B cell (primary cell): ENCODE data around the gene SRGAP1. TPM values are rescaled to one million over a fixed set of nuclear protein-coding genes. Genes with fewer than 3 reads are reported as not detected.

ENCODE experiments used
- ATAC-seq: fragments of 200-7000 bp; cut with Tn5 transposase; one replicate; pipeline ENCODE4 v1.10.0; 2021; ENCODE audit warnings: low read depth, mild to moderate bottlenecking, moderate number of reproducible peaks, moderate library complexity
- CTCF ChIA-PET: fragments of 350-600 bp; sonication (Branson Sonifier 250); formaldehyde crosslinking; loops from one replicate; lab custom pipeline; 2021; ENCODE audit warnings: antibody characterized with exemption, inconsistent platforms; lab: Charles Lee
- POLR2A ChIA-PET: fragments of 350-600 bp; sonication (Branson Sonifier 250); formaldehyde crosslinking; loops from one replicate; lab custom pipeline; 2021; ENCODE audit warnings: antibody characterized with exemption; lab: Charles Lee
- DNase-seq: peaks from one replicate; pipeline ENCODE4 v3.0.0; 2013
- H2AFZ ChIP-seq: 2 replicates; pipeline ENCODE4 v1.6.1; 2012; ENCODE audit warnings: mild to moderate bottlenecking, low read depth, low read length; ENCODE audit not compliant: insufficient read depth, poor library complexity, severe bottlenecking
- H3K27ac ChIP-seq, 2 donors: 1 replicate in 1 of 2; 2 replicates in 1 of 2; pipeline ENCODE4 v1.5.1; 2012 to 2013; ENCODE audit warnings: low read length in 2 of 2, mild to moderate bottlenecking in 2 of 2, moderate library complexity in 1 of 2
- H3K27me3 ChIP-seq, 4 experiments: fragments of 200-600 bp in 1 of 4; sonication (generic) in 1 of 4; replicated peaks in 1 of 4; 1 replicate in 2 of 4; 2 replicates in 2 of 4; pipeline versions ENCODE4 v1.6.1 to v1.7.0; 2013 to 2016; ENCODE audit warnings: low read length in 3 of 4, mild to moderate bottlenecking in 2 of 4, mixed read lengths in 1 of 4, moderate library complexity in 1 of 4; ENCODE audit not compliant: insufficient read depth in 4 of 4, control insufficient read depth in 3 of 4; ENCODE audit errors: control extremely low read depth in 1 of 4
- H3K36me3 ChIP-seq, 2 experiments: replicated peaks in 1 of 2; 1 replicate in 1 of 2; 2 replicates in 1 of 2; pipeline versions ENCODE4 v1.6.1 to v1.7.1; 2013; ENCODE audit warnings: low read length in 1 of 2; ENCODE audit not compliant: insufficient read depth in 2 of 2, control insufficient read depth in 1 of 2; ENCODE audit errors: control extremely low read depth in 1 of 2, extremely low read depth in 1 of 2
- H3K4me1 ChIP-seq, 2 donors: fragments of 200-600 bp in 1 of 2; sonication (generic) in 1 of 2; 1 replicate in 1 of 2; 2 replicates in 1 of 2; pipeline versions ENCODE4 v1.5.1 to v1.6.1; 2013 to 2017; ENCODE audit warnings: low read length in 2 of 2; ENCODE audit not compliant: control insufficient read depth in 2 of 2, insufficient read depth in 2 of 2
- H3K4me2 ChIP-seq: replicated peaks from 2 replicates; pipeline ENCODE3; 2012; ENCODE audit warnings: mild to moderate bottlenecking, low read depth, low read length; ENCODE audit not compliant: poor library complexity, severe bottlenecking
- H3K4me3 ChIP-seq, 5 experiments: fragments of 200-600 bp in 1 of 5; sonication (generic) in 1 of 5; 1 replicate in 3 of 5; 2 replicates in 2 of 5; pipeline versions ENCODE4 v1.5.1 to v1.7.0; 2011 to 2016; ENCODE audit warnings: low read length in 4 of 5, mild to moderate bottlenecking in 4 of 5, low read depth in 2 of 5, control low read depth in 1 of 5, moderate library complexity in 1 of 5; ENCODE audit not compliant: insufficient read depth in 1 of 5; ENCODE audit errors: control extremely low read depth in 1 of 5, extremely low read depth in 1 of 5
- H3K79me2 ChIP-seq: fragments of 200-600 bp; sonication (generic); one replicate; pipeline ENCODE4 v1.6.0; 2016; ENCODE audit warnings: low read length; ENCODE audit not compliant: control insufficient read depth, insufficient read depth
- H3K9ac ChIP-seq: fragments of 200-600 bp; sonication (generic); 2 replicates; pipeline ENCODE4 v1.6.1; 2017; ENCODE audit warnings: mild to moderate bottlenecking, low read length, moderate library complexity
- H3K9me3 ChIP-seq, 3 donors: one replicate each; pipeline versions ENCODE4 v1.6.1 to v1.7.1; 2013; ENCODE audit warnings: low read length in 2 of 3; ENCODE audit not compliant: control insufficient read depth in 2 of 3, insufficient read depth in 1 of 3; ENCODE audit errors: control extremely low read depth in 1 of 3
- H4K20me1 ChIP-seq: 2 replicates; pipeline ENCODE4 v1.6.0; 2012; ENCODE audit warnings: mild to moderate bottlenecking, low read length; ENCODE audit not compliant: insufficient read depth, control insufficient read depth, poor library complexity, severe bottlenecking
- H3K27ac Mint-ChIP-seq: one replicate; pipeline ENCODE4 v1.8.0; 2021; ENCODE audit warnings: mixed read lengths
- H3K27me3 Mint-ChIP-seq: one replicate; pipeline ENCODE4 v1.8.0; 2021; ENCODE audit warnings: mixed read lengths
- H3K4me1 Mint-ChIP-seq: one replicate; pipeline ENCODE4 v1.8.0; 2021; ENCODE audit warnings: mixed read lengths
- H3K4me3 Mint-ChIP-seq: one replicate; pipeline ENCODE4 v1.8.0; 2021; ENCODE audit warnings: mixed read lengths
- H3K9me3 Mint-ChIP-seq: one replicate; pipeline ENCODE4 v1.8.0; 2022; ENCODE audit warnings: mixed read lengths; ENCODE audit not compliant: insufficient read depth
- CTCF ChIP-seq: fragments of 200-600 bp; IDR thresholded peaks from one replicate; pipeline ENCODE4 v1.8.0; 2022; ENCODE audit warnings: antibody characterized with exemption, mild to moderate bottlenecking
- EZH2 ChIP-seq: IDR thresholded peaks from 2 replicates; pipeline ENCODE4 v1.6.1; 2012; ENCODE audit warnings: borderline replicate concordance, low read depth, mild to moderate bottlenecking, moderate library complexity, low read length; ENCODE audit not compliant: insufficient read depth, poor library complexity, severe bottlenecking
- WGBS: methylation state at CpG from one replicate; pipeline ENCODE4 v1.1.5; 2013; ENCODE audit warnings: missing lambda C conversion rate; ENCODE audit not compliant: insufficient coverage; 5-methylcytosine and 5-hydroxymethylcytosine counted together
- intact Hi-C: fragments of 100-400 bp; cut with micrococcal nuclease; formaldehyde crosslinking; loops from one replicate; pipeline ENCODE4 v1.10.0; 2022
- polyA plus RNA-seq: library from polyadenylated mRNA; depleted of rRNA; stranded (reverse); fragments of >200 nt; gene quantifications from 2 replicates; pipeline ENCODE4 v1.2.3, GENCODE V29; 2012
- total RNA-seq, 2 donors: library from RNA; stranded (reverse); fragments of 120-200 nt in 1 of 2; gene quantifications; 1 replicate in 1 of 2; 2 replicates in 1 of 2; pipeline versions ENCODE4 v1.2.3 to v1.2.4, GENCODE V29; 2013 to 2022

Gene SRGAP1
- total and polyA plus RNA-seq, 2 donors (not counting 1 experiment from before 2014, with no cell fraction given), result under 0.01 to 0.22 TPM

GRCh38 chr12:64061868-64062375 is 217.4 kb downstream of the SRGAP1 start:
- intact Hi-C loops, result no loop called here

GRCh38 chr12:64063121-64063520 is 218.6 kb downstream of the SRGAP1 start:
- CTCF ChIA-PET, result no interaction called here

More at GRCh38 chr12:64061868-64062375, 217.4 kb downstream of the SRGAP1 start:
- H4K20me1 ChIP-seq, result no peaks in the 10 kb centered on the region
- H3K36me3 ChIP-seq, result no peaks in the 10 kb centered on the region
- H3K9me3 ChIP-seq, result no peaks in the 10 kb centered on the region
- H3K4me3 Mint-ChIP-seq, result no peak overlapping the region
- no peak overlapping the region for H3K4me2 ChIP-seq
- POLR2A ChIA-PET, result no interaction called here
- DNase-seq (no peak), ATAC-seq (no peak)
- H3K27me3 ChIP-seq, result no peaks in the 10 kb centered on the region
- H3K4me1 Mint-ChIP-seq, result no peaks in the 10 kb centered on the region
- no peak overlapping the region for H3K4me3 ChIP-seq
- no peaks in the 10 kb centered on the region for H3K79me2 ChIP-seq
- no peaks in the 10 kb centered on the region for H3K9me3 Mint-ChIP-seq
- no peak overlapping the region for H2AFZ ChIP-seq
- no peaks in the 10 kb centered on the region for H3K4me1 ChIP-seq
- no peak overlapping the region for H3K27ac ChIP-seq
- H3K9ac ChIP-seq, result no peak overlapping the region
- H3K27me3 Mint-ChIP-seq, result no peaks in the 10 kb centered on the region
- WGBS, result no CpG with 5 or more reads among the region's 2 CpGs
- H3K27ac Mint-ChIP-seq, result no peak overlapping the region
- CTCF ChIA-PET, result no interaction called here
- TF ChIP-seq EZH2 (no peak), CTCF (no peak)

More at GRCh38 chr12:64063121-64063520, 218.6 kb downstream of the SRGAP1 start:
- no peak overlapping the region for H2AFZ ChIP-seq
- no peaks in the 10 kb centered on the region for H3K9me3 ChIP-seq
- H3K4me2 ChIP-seq, result no peak overlapping the region
- DNase-seq, result no peak
- H3K4me1 ChIP-seq, result no peaks in the 10 kb centered on the region
- H4K20me1 ChIP-seq, result no peaks in the 10 kb centered on the region
- no peak for ATAC-seq
- no peak for TF ChIP-seq EZH2
- TF ChIP-seq CTCF, result no peak
- no peak overlapping the region for H3K27ac Mint-ChIP-seq
- no peaks in the 10 kb centered on the region for H3K4me1 Mint-ChIP-seq
- WGBS, result no CpG with 5 or more reads among the region's 3 CpGs
- H3K27me3 Mint-ChIP-seq, result no peaks in the 10 kb centered on the region
- POLR2A ChIA-PET, result no interaction called here
- H3K79me2 ChIP-seq, result no peaks in the 10 kb centered on the region
- H3K9me3 Mint-ChIP-seq, result no peaks in the 10 kb centered on the region
- no peak overlapping the region for H3K9ac ChIP-seq
- no peak overlapping the region for H3K27ac ChIP-seq
- H3K36me3 ChIP-seq, result no peaks in the 10 kb centered on the region
- H3K4me3 ChIP-seq, result no peak overlapping the region
- no peaks in the 10 kb centered on the region for H3K27me3 ChIP-seq
- no peak overlapping the region for H3K4me3 Mint-ChIP-seq
- intact Hi-C loops, result no loop called here
